ENCODE results near the gene STARD13. TPM values are rescaled to one million over a fixed set of nuclear protein-coding genes. Genes with fewer than 3 reads are reported as not detected.
A peak's percentile ranks its signal among the peaks of the same experiment; 100 is the strongest.

STARD13 gene
- total and polyA plus RNA-seq, 2 donors, result 26.7 to 67.8 TPM

GRCh38 chr13:33292712-33293111 lies 7.2 kb upstream of the STARD13 start:
- DNase-seq (ENCODE audit: extremely low spot score), result no peak
- Histone ChIP-seq H3K4me3 (ENCODE audit: low read depth, low read length) (no peak overlapping the region), H3K4me1 (ENCODE audit: insufficient read depth) (no peaks in the 10 kb centered on the region), H3K27ac (ENCODE audit: low read depth) (no peak overlapping the region), H3K36me3 (ENCODE audit: insufficient read depth) (no peaks in the 10 kb centered on the region)
- WGBS, result 82% methylated on average over 6 of the region's 6 CpGs

- Histone ChIP-seq H3K4me3 (ENCODE audit: low read depth, low read length) (no peak overlapping the region), H3K4me1 (ENCODE audit: insufficient read depth) (no peaks in the 10 kb centered on the region), H3K27ac (ENCODE audit: low read depth) (no peak overlapping the region), H3K36me3 (ENCODE audit: insufficient read depth) (no peaks in the 10 kb centered on the region)
- 89% methylated on average over 3 of the region's 3 CpGs for WGBS
- no peak for DNase-seq (ENCODE audit: extremely low spot score)
These were observed 4.9 kb upstream of the STARD13 start for GRCh38 chr13:33290421-33290965.

GRCh38 chr13:33289966-33290365 lies 4.4 kb upstream of the STARD13 start:
- no peak overlapping the region for H3K27ac ChIP-seq (ENCODE audit: low read depth)
- H3K36me3 ChIP-seq (ENCODE audit: insufficient read depth), result no peaks in the 10 kb centered on the region
- no peak for DNase-seq (ENCODE audit: extremely low spot score)
- no peaks in the 10 kb centered on the region for H3K4me1 ChIP-seq (ENCODE audit: insufficient read depth)
- no peak overlapping the region for H3K4me3 ChIP-seq (ENCODE audit: low read depth, low read length)
- WGBS, result 58% methylated on average over 3 of the region's 3 CpGs

- Histone ChIP-seq H3K4me3 (ENCODE audit: low read depth, low read length) (no peak overlapping the region), H3K4me1 (ENCODE audit: insufficient read depth) (no peaks in the 10 kb centered on the region), H3K36me3 (ENCODE audit: insufficient read depth) (no peaks in the 10 kb centered on the region), H3K27ac (ENCODE audit: low read depth) (no peak overlapping the region)
- no peak for DNase-seq (ENCODE audit: extremely low spot score)
- WGBS, result 87% methylated on average over 15 of the region's 15 CpGs
These were observed 1.8 kb upstream of the STARD13 start for GRCh38 chr13:33287142-33287882.

- peak overlapping the region; percentile 78 for H3K27ac ChIP-seq (ENCODE audit: low read depth)
- WGBS, result 6% methylated on average over 5 of the region's 5 CpGs
- H3K36me3 ChIP-seq (ENCODE audit: insufficient read depth), result no peaks in the 10 kb centered on the region
- DNase-seq (ENCODE audit: extremely low spot score), result no peak
- peak overlapping the region; percentile 45 for H3K4me3 ChIP-seq (ENCODE audit: low read depth, low read length)
- no peaks in the 10 kb centered on the region for H3K4me1 ChIP-seq (ENCODE audit: insufficient read depth)
These were observed 573 bp upstream of the STARD13 start for GRCh38 chr13:33286128-33286527.

GRCh38 chr13:33284916-33285315 lies 639 bp downstream of the STARD13 start:
- no peaks in the 10 kb centered on the region for H3K36me3 ChIP-seq (ENCODE audit: insufficient read depth)
- no peak for DNase-seq (ENCODE audit: extremely low spot score)
- H3K4me1 ChIP-seq (ENCODE audit: insufficient read depth), result no peaks in the 10 kb centered on the region
- peak overlapping the region; percentile 45 for H3K4me3 ChIP-seq (ENCODE audit: low read depth, low read length)
- peak overlapping the region; percentile 60 for H3K27ac ChIP-seq (ENCODE audit: low read depth)
- WGBS, result 4% methylated on average over 6 of the region's 6 CpGs

- WGBS, result 43% methylated on average over 1 of the region's 1 CpG
- H3K27ac ChIP-seq (ENCODE audit: low read depth), result no peak overlapping the region
- no peaks in the 10 kb centered on the region for H3K36me3 ChIP-seq (ENCODE audit: insufficient read depth)
- no peak for DNase-seq (ENCODE audit: extremely low spot score)
- peak overlapping the region; percentile 45 for H3K4me3 ChIP-seq (ENCODE audit: low read depth, low read length)
- no peaks in the 10 kb centered on the region for H3K4me1 ChIP-seq (ENCODE audit: insufficient read depth)
These were observed 1.5 kb downstream of the STARD13 start for GRCh38 chr13:33284031-33284430.

- no peak for DNase-seq (ENCODE audit: extremely low spot score)
- H3K36me3 ChIP-seq (ENCODE audit: insufficient read depth), result no peaks in the 10 kb centered on the region
- WGBS, result 52% methylated on average over 1 of the region's 1 CpG
- H3K4me3 ChIP-seq (ENCODE audit: low read depth, low read length), result no peak overlapping the region
- H3K27ac ChIP-seq (ENCODE audit: low read depth), result no peak overlapping the region
- H3K4me1 ChIP-seq (ENCODE audit: insufficient read depth), result no peaks in the 10 kb centered on the region
These were observed 2.2 kb downstream of the STARD13 start for GRCh38 chr13:33283195-33283911.

- H3K36me3 ChIP-seq (ENCODE audit: insufficient read depth), result no peaks in the 10 kb centered on the region
- no peaks in the 10 kb centered on the region for H3K4me1 ChIP-seq (ENCODE audit: insufficient read depth)
- no peak overlapping the region for H3K27ac ChIP-seq (ENCODE audit: low read depth)
- WGBS, result 94% methylated on average over 2 of the region's 2 CpGs
- no peak overlapping the region for H3K4me3 ChIP-seq (ENCODE audit: low read depth, low read length)
- DNase-seq (ENCODE audit: extremely low spot score), result no peak
These were observed 3.5 kb downstream of the STARD13 start for GRCh38 chr13:33281951-33282595.

- Histone ChIP-seq H3K4me1 (ENCODE audit: insufficient read depth) (no peaks in the 10 kb centered on the region), H3K4me3 (ENCODE audit: low read depth, low read length) (no peak overlapping the region), H3K36me3 (ENCODE audit: insufficient read depth) (no peaks in the 10 kb centered on the region), H3K27ac (ENCODE audit: low read depth) (no peak overlapping the region)
- 91% methylated on average over 5 of the region's 5 CpGs for WGBS
- no peak for DNase-seq (ENCODE audit: extremely low spot score)
These were observed 4.6 kb downstream of the STARD13 start for GRCh38 chr13:33280923-33281322.

GRCh38 chr13:33280279-33280905 lies 5.2 kb downstream of the STARD13 start:
- no peak for DNase-seq (ENCODE audit: extremely low spot score)
- Histone ChIP-seq H3K36me3 (ENCODE audit: insufficient read depth) (no peaks in the 10 kb centered on the region), H3K27ac (ENCODE audit: low read depth) (no peak overlapping the region), H3K4me3 (ENCODE audit: low read depth, low read length) (no peak overlapping the region), H3K4me1 (ENCODE audit: insufficient read depth) (no peaks in the 10 kb centered on the region)
- 89% methylated on average over 3 of the region's 3 CpGs for WGBS

- no peaks in the 10 kb centered on the region for H3K4me1 ChIP-seq (ENCODE audit: insufficient read depth)
- 43% methylated on average over 2 of the region's 2 CpGs for WGBS
- DNase-seq (ENCODE audit: extremely low spot score), result no peak
- H3K27ac ChIP-seq (ENCODE audit: low read depth), result no peak overlapping the region
- no peaks in the 10 kb centered on the region for H3K36me3 ChIP-seq (ENCODE audit: insufficient read depth)
- no peak overlapping the region for H3K4me3 ChIP-seq (ENCODE audit: low read depth, low read length)
These were observed 5.9 kb downstream of the STARD13 start for GRCh38 chr13:33279414-33280278.

- Histone ChIP-seq H3K27ac (ENCODE audit: low read depth) (no peak overlapping the region), H3K36me3 (ENCODE audit: insufficient read depth) (no peaks in the 10 kb centered on the region), H3K4me1 (ENCODE audit: insufficient read depth) (no peaks in the 10 kb centered on the region), H3K4me3 (ENCODE audit: low read depth, low read length) (no peak overlapping the region)
- DNase-seq (ENCODE audit: extremely low spot score), result no peak
- 0% methylated on average over 1 of the region's 1 CpG for WGBS
These were observed 6.6 kb downstream of the STARD13 start for GRCh38 chr13:33278913-33279312.

Data from urinary bladder (tissue), 4 donors.